22Rv1 (cell line): ENCODE data around the gene NMT1.

ENCODE experiments used
- CTCF ChIP-seq: fragments of 450-650 bp; IDR thresholded peaks from 2 replicates; pipeline ENCODE4 v1.5.1; 2017; ENCODE audit warnings: mild to moderate bottlenecking
- ZFX ChIP-seq: fragments of 450-650 bp; IDR thresholded peaks from 2 replicates; pipeline ENCODE4 v1.6.1; 2017; ENCODE audit warnings: antibody characterized with exemption, borderline replicate concordance

DNA sequence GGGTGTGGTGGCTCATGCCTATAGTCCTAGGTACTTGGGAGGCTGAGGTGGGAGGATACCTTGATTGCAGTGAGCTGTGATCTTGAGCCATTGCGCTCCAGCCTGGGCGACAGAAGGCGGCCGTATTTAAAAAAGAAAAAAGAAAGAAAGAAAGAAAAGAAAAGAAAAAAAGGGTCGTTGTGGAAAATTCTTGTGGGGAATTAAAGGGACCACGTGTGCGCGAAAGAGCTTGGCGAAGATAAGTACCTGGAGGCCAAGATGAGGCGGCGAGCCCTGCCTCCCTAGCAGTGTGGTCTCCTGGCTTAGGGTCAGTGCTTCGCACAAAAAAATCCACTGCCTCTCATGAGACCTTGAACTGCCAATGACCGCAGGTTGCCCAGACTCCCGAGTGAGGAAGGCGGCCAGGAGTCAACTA, 728 bp upstream of the NMT1 start:
- TF ChIP-seq CTCF (no peak), ZFX (no peak)
